ELR (cell line): ENCODE results near the gene RSBN1L.
A peak's percentile ranks its signal among the peaks of the same experiment; 100 is the strongest.
"Not testable (repeated sequence)": the region's sequence is repeated elsewhere in the genome, so short reads cannot be mapped to it uniquely, and the experiment has no call there.

Source experiments
- DNase-seq: peaks from one replicate; pipeline ENCODE4 v3.0.0-alpha.2; 2015; ENCODE audit warnings: low read depth

Gene RSBN1L

DNA sequence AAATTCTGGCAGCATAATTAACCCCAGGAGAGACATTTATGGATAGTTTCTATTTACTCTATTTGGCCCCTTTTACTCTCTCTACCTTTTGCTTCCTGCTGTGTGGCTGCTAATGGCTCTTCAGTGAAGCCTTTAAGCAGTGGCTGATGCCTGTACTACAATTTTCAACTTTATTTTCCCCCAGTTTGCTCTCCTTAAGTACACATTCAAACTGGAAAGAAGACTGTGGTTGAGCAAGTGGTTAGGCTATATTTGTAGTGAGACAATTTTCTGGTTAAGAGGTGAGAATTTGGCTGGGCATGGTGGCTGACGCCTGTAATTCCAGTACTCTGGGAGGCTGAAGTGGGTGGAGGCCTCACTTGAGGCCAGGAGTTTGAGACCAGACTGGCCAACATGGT is 8.5 kb upstream of the RSBN1L start:
- DNase-seq = no peak

DNA sequence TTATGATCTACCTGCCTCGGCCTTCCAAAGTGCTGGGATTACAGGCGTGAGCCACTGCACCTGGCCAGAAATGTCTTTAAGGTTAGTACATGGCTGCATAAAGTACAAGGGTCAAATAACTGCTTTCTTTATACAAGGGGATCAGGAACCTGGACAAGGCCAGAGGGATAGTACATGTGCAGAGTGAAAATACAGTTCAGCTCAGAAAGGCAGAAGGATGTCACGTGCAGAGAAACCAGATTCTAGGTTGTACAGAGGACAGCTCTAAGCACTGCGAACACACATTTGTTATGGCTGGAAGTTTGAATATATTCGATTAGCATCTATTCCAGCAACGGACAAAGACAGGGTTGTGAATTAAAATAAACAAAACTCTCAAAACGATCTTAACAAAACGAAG is 6.0 kb upstream of the RSBN1L start:
- DNase-seq = no peak

DNA sequence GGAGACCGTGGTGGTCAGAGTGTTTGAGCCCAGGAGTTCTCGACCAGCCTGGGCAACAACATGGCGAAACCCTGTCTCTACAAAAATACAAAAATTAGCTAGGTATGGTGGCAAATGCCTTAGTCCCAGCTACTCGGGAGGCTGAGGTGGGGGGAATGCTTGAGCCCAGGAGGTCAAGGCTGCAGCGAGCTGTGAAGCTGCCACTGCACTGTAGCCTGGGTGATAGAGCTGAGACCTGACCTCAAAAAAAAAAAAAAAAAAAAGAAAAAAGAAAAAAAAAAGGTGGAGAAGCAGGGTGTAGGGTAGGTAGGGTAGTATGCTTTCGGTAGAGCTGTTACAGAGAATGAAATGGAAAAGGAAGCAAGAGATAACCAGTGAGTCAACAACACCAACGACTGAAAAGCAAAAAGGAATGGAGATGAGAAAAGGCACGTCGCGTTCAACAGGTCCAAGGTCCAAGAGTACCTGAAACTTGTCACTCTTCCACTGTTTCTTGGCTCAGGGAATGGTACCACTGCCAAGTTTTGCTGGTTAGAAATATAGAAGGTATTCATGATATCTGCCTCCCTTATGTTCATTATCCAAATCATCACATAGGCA is 4.3 kb upstream of the RSBN1L start:
- no peak for DNase-seq

DNA sequence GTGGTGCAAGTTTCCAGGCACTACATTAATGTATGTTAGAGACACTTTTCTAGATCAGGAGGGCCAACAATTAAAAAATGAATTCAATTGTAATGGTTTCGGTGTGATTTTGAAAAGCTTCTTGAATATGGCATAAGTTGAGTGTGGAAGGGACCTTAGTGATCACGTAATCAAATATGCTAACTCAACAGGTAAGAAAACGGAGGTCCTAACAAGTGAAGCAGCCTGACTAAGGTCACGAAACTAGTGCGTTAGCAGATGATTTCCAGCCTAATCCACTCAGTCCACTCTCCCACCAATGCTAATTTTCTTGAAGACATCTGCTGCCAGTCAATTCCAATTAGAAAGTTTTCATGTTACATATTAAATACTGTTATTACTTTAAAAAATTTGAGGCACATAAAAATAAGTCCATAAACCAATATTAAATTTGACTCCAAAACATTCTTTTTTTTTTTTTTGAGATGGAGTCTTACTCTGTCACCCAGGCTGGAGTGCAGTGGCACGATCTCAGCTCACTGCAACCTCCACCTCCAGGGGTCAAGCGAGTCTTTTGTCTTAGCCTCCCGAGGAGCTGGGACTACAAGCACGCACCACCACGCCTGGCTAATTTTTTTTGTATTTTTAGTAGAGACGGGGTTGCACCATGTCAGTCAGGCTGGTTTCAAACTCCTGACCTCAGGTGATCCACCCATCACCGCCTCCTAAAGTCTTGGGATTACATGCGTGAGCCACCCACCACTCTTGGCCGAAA is 2.3 kb upstream of the RSBN1L start:
- no peak for DNase-seq

DNA sequence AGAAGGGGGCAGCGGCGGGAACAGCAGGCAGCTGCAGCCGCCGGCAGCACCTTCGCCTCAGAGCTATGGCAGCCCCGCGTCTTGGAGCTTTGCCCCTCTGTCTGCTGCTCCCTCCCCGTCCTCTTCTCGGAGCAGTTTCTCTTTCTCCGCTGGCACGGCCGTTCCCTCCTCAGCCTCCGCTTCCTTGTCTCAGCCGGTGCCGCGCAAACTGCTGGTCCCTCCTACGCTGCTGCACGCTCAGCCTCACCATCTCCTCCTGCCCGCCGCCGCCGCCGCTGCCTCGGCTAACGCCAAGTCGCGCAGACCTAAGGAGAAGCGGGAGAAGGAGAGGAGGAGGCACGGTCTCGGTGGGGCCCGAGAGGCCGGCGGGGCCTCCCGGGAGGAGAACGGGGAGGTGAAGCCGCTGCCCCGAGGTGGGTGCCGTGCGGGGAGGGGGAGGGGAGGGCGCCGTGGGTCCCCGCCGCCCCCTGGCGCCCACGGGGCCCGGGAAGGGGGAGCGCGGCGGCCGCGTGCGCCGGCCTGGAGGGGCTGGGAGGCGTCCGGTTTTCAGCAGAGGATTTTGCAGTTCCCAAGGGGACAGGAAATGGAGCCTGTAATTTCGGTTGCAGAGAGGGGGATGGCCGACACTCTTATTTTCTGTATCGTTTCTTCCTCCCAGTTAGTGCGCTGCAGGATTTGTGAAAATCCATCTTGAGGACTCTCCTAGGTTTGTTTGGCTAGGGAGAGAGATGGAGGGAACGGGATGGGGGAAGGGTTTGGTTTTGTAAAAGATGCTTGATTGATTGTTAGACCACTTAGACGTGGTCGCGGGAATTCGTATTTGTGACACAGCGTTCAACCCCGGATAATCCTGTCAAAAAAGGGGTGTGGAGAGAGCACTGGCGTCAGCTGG is 630 bp downstream of the RSBN1L start:
- DNase-seq = peak; percentile 75

DNA sequence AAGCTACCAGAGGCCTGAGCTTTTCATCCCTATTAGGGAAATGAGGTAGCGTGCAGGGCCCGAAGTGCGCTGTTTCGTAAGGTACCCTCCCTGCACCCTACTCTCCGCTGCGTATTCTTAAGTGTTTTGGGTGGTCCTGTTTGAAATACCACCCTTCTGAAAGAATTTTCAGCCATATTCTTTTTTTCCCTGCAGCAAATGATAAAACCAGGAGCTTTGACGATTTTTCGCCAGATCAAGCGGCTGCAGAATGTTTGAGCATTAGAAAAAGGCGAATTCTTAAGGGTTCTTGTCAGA is 1.2 kb downstream of the RSBN1L start:
- DNase-seq = no peak

DNA sequence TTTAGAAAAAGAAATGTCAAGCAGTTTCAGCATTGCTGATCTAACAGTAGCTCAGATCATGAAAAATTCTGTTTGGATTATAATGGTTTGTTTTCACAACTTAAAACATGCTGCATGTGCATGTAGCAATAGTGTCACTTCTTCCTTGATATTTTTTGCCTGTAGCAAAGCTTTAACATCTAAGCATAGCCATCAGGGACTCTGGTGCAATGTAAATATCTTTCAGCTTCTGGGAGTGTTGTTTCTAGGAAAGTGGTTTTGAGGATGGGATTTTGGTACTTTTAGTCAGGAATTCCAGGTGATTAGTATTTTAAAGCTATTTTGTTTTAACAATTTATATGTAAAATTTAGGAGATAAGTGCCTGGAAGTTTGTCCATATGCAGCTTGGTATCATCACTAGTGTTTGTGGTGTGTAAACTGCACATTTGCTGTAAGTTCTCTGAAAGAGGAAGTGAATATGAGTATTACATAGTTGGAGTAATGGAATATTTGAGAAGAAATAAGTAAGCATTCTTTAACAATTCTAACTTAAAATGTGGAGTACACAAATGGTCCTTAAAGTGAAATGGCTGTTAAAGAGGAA is 1.9 kb downstream of the RSBN1L start:
- DNase-seq = peak; percentile 13

DNA sequence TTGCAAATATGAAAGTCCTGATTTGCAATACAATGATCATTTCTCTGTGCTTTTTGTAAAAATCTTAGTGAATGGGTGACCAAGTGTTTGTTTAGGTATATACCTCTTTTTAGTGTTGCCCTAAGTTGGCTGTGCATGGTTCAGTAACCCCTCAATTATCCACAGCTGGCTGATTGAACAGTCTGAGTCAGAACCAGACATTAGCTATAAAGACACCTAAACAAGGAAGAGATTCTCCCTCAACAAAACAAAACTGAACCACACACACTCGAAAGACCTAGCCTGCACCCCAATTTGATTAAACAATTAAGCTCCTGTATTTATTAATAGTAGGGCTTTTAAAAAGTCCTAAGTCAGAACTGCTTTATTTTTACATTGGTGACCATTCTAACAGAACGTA is 2.8 kb downstream of the RSBN1L start:
- DNase-seq = peak; percentile 20

DNA sequence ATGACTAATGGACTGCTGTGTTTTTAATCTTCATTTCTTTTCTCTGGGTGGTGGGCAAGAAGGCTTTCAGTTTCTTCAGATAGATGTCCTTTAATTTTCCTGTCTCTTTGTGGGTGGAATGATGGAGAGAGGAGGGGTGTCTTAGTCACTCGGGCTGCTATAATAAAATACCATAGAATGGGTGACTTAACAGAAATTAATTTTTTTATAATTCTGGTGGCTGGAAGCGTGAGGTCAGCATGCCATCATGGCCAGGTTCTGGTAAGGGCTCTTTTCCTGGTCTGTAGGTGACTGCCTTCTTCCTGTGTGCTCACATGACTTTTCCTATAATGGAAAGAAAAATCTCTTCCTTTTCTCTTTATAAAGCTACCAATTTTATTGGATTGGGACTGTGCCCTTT is 6.3 kb downstream of the RSBN1L start:
- peak; percentile 45 for DNase-seq

DNA sequence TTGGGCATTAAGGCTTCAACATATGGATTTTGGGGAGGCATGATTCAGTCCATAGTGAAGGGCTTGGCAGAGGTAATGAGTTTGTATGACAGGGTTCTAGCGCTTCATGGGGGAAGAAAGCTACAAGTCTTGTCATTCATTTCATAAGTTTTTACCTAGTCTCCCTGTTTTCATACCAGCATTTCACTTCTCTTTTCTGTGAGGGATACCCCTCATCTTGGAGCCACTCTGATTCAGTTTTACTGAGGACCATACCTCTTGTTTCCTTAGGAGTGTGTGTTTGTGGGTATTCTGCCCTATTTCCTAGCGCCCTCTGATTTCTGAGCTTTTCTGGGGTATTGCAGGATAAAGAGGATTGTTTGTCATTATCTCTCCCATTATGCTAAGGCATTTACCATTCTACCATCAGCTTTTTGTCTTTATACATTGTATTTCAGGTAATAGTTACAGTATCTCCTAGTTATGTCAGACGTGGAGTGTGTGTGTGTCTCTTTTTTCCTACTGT is 6.8 kb downstream of the RSBN1L start:
- DNase-seq = no peak

DNA sequence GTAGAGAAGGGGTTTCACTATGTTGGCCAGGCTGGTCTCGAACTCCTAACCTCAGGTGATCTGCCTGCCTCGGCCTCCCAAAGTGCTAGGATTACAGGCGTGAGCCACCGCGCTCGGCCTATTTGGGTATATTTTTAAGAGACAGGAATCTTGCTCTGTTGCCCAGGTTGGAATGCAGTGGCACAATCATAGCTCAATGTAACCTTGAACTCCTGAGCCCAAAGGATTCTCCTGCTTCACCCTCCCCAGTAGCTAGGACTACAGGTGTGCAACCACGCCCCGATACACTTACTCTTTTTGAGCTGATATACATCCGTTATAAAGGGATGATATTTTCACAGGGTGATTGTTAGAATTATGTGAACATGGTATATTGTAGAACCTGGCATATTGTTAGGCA is 7.4 kb downstream of the RSBN1L start:
- DNase-seq = not testable (repeated sequence)

DNA sequence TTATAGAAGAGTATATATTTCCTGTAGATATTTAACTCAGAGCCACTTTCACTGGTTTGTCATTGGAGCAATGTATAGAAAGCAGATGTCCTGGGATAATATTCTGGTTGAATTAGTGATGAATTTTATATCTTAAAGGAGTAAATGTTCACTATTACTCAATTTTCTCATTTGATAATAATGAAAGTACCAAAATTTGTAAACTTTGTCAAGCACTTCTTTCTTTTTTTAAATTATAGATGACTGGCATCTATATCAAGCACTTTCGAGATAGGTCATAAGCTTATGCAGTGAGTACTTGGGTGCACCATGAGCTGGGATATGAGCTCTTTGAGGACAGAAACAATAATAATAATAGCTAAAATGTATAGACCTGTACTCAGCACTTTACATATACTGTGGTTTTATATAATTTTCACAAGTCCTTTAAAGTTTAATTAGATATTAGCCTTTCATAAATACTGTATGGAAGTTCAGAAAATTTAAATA is 11.3 kb downstream of the RSBN1L start:
- no peak for DNase-seq

DNA sequence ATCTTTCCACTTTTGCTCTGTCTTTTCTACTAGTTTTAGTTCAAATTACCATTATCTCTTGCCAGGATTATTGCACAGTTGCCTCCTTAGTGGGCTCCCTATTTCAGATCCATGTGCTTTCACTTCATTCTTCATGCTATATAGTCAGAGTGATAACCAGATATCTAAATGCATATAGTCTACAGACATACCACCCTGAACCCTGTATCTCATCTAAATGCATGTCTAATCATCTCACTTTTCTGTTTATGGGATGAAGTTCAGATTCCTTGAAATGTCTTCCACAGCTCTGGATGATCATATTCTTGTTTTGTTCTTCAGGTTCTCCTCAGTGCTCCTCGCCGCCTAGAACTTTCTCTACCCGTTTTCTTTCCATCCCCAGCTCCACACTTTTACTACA is 13.8 kb downstream of the RSBN1L start:
- no peak for DNase-seq

DNA sequence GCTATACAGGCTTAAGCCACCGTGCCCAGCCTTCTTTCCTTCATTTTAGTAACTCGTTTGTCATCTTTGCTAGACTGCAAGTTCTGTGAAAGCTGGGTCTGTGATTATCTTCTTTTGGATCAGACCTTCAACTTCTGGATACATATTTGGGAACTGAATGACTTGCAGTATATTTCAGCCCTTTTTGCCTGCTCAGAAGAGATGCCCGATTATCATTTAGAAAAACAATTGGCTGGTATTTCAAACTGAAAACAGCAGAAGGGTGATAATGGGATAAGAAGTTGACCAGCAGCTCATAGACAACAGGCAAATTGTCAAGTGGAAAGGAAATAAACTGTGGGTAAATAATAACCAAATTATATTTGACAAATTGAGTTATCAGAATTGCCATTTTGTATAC is 14.6 kb downstream of the RSBN1L start:
- no peak for DNase-seq

DNA sequence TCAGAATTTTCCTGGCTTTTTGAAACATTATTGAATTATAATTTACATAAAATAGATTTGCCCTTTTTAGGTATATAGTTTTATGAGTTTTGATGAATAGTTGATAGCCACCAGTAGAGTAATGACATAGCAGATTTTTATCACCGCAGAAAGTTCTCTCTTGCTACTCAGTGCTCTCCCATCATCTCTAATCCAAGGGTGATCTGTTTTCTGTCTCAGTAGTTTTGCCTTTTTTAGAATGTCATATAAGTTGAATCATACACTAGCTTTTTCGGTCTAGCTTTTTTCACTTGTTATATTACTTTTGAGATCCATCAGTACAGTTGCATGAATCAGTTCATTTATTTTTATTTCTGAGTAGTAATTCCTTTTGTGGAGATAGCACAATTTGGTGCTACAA is 17.9 kb downstream of the RSBN1L start:
- no peak for DNase-seq

DNA sequence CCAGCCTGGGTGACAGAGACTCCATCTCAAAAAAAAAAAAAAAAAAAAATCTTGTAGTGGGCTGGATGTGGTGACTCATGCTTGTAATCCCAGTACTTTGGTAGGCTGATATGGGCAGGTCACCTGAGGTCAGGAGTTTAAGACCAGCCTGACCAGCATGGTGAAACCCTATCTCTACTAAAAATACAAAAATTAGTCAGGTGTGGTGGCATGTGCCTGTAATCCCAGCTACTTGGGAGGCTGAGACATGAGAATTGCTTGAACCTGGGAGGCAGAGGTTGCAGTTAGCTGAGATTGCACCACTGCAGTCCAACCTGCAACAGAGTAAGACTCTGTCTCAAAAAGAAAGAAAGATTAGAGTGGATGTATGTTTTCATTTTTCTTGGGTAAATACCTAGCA is 18.7 kb downstream of the RSBN1L start:
- DNase-seq = peak; percentile 48

DNA sequence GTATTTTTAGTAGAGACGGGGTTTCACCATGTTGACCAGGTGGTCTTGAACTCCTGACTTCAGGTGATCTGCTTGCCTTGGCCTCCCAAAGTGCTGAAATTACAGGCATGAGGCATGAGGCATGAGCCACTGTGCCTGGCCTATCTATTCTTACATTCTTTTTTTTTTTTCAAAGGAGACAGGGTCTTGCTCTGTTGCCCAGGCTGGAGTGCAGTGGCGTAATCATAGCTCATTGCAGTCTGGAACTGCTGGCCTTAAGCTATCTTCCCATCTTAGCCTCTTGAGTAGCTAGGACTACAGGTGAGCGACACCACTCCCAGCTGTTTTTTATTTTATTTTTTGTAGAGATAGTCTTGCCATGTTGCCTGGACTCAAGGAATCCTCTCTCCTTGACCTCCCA is 20.5 kb downstream of the RSBN1L start:
- no peak for DNase-seq

DNA sequence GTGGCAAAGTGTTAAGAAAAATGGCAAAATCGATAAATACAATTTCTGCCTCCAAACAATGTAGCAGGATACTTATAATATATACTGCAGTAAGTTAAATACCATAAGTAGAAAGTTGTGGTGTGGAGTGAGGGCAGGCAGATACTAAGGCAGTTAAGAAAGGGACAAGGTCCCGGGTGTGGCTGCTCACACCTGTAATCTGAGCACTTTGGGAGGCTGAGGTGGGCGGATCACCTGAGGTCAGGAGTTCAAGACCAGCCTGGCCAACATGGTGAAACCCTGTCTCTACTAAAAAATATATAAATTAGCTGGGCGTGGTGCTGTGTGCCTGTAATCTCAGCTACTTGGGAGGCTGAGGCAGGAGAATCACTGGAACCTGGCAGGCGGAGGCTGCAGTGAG is 21.3 kb downstream of the RSBN1L start:
- not testable (repeated sequence) for DNase-seq

DNA sequence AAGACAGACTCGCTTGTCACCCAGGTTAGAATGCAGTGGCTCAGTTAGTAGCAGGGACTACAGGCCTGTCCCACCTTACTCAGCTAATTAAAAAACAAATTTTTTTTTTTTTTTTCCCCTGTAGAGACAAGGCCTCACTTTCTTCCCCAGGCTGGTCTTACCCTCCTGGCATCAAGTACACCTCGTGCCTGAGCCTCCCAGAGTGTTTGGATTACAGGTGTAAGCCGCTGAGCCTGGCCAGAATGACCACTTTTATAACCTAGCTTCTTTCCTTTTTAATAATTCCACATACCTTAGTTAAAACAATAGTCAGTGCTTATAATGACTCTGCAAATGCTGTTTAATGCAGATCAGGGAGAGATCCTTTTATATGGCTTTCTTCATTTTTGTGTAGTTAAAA is 31.3 kb downstream of the RSBN1L start:
- no peak for DNase-seq

DNA sequence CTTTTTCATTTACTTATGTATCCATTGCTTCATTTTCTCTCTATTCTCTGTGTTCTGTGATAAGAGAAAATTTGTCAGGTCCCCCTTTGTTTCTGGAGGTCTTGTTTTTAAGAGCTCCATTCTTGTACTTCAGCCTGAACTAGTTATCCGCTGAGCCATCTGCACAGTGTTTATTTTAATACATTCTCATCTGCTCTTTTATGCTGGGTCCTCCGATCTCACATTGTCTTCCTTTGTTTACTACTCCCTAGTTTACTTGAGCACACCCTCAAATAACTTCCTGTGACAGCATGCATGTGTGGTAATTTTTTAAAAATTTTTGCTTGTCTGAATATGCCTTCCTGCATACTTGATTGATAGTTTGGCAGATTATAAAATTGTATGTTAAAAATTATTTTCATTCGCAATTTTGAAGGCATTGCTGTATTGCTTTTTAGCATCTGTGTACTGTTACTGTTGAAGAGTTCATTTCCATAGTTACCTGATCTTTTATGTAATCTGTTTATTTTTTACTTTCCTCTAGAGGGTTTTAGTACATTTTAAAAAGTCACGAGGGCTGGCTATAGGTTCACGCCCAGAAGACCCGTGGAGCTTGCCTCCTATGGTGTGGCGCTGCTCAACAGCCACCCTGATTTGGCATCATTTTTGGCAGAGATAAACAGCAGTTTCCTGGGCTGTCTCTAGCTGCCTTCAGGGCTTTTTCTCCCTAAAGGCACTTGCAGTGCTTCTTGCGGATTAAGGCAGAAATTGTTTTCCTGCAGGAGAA is 31.9 kb downstream of the RSBN1L start:
- DNase-seq = peak; percentile 64

DNA sequence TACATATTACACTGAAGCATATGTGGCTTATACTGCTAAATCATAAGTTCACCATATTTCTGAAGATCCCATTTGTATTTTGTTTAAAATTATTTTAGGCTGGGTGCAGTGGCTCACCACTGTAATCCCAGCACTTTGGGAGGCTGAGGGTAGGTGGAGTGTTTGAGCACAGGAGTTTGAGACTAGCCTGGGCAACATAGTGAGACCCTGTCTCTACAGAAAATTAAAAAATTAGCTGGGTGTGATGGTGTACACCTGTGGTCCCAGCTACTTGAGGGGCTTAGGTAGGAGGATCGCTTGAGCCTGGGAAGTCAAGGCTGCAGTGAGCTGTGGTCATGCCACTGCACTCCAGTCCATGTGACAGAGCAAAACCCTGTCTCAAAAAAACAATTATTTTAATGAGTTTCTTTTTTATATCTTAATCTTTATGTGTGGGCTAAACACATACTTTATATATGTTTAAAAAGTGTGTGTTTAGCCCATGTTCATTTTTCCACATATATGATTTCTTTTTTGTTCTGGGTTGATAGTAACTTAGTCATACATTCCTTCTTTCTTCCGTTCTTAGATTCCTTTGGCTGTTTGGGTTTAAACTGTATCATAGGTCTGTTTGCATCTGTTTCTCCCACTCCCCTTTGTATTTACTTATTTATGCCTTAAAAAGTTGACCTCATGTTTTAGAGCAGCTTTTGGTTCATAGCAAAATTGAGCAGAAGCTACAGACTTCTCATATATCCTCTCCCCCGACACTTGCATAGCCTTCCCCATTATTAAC is 33.5 kb downstream of the RSBN1L start:
- DNase-seq = peak; percentile 17
